ENCODE measurements around the gene CADPS.

The CADPS gene

GRCh38 chr3:62527474-62527873, 347.7 kb downstream of the CADPS start:
- no peaks in the 10 kb centered on the region for H3K4me1 ChIP-seq (ENCODE audit: control insufficient read depth, insufficient read depth, low read length)
- H3K36me3 ChIP-seq (ENCODE audit: control insufficient read depth, insufficient read depth, low read length), result no peaks in the 10 kb centered on the region
- H3K9me3 ChIP-seq (ENCODE audit: control insufficient read depth, low read length), result no peaks in the 10 kb centered on the region
- H3K9ac ChIP-seq (ENCODE audit: low read length), result no peak overlapping the region
- H3K4me3 ChIP-seq (ENCODE audit: low read length), result no peak overlapping the region
- H3K27me3 ChIP-seq (ENCODE audit: control insufficient read depth, insufficient read depth, low read length), result no peaks in the 10 kb centered on the region

DNA sequence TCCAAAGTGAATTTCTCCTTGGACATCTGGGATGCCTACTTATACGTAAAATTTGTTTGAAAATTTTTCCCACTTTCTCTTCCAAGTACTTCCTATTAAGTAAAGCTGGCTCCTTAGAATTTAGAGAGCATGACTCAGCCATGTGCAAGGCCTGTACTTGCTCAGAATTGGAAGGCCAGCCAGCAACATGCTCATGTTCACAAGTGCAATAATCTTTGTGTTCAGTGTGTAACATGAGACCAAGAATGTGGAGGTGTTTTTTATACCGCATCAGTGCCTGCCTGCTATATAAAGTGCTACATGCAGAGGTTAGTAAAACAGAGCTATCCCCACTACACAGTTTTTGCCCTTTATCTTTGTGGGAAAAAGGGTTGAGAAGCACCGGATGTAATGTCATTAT, 349.9 kb downstream of the CADPS start:
- H3K36me3 ChIP-seq (ENCODE audit: control insufficient read depth, insufficient read depth, low read length), result no peaks in the 10 kb centered on the region
- H3K4me1 ChIP-seq (ENCODE audit: control insufficient read depth, insufficient read depth, low read length), result no peaks in the 10 kb centered on the region
- no peak overlapping the region for H3K4me3 ChIP-seq (ENCODE audit: low read length)
- no peaks in the 10 kb centered on the region for H3K9me3 ChIP-seq (ENCODE audit: control insufficient read depth, low read length)
- H3K9ac ChIP-seq (ENCODE audit: low read length), result no peak overlapping the region
- no peaks in the 10 kb centered on the region for H3K27me3 ChIP-seq (ENCODE audit: control insufficient read depth, insufficient read depth, low read length)

- Histone ChIP-seq H3K9ac (ENCODE audit: low read length) (no peak overlapping the region), H3K4me1 (ENCODE audit: control insufficient read depth, insufficient read depth, low read length) (no peaks in the 10 kb centered on the region), H3K9me3 (ENCODE audit: control insufficient read depth, low read length) (no peaks in the 10 kb centered on the region), H3K4me3 (ENCODE audit: low read length) (no peak overlapping the region), H3K36me3 (ENCODE audit: control insufficient read depth, insufficient read depth, low read length) (no peaks in the 10 kb centered on the region), H3K27me3 (ENCODE audit: control insufficient read depth, insufficient read depth, low read length) (no peaks in the 10 kb centered on the region)
Measured at GRCh38 chr3:62523672-62524071, 351.5 kb downstream of the CADPS start.

- Histone ChIP-seq H3K9me3 (ENCODE audit: control insufficient read depth, low read length) (no peaks in the 10 kb centered on the region), H3K27me3 (ENCODE audit: control insufficient read depth, insufficient read depth, low read length) (no peaks in the 10 kb centered on the region), H3K4me3 (ENCODE audit: low read length) (no peak overlapping the region), H3K4me1 (ENCODE audit: control insufficient read depth, insufficient read depth, low read length) (no peaks in the 10 kb centered on the region), H3K9ac (ENCODE audit: low read length) (no peak overlapping the region), H3K36me3 (ENCODE audit: control insufficient read depth, insufficient read depth, low read length) (no peaks in the 10 kb centered on the region)
Measured at GRCh38 chr3:62521464-62522105, 353.6 kb downstream of the CADPS start.

DNA sequence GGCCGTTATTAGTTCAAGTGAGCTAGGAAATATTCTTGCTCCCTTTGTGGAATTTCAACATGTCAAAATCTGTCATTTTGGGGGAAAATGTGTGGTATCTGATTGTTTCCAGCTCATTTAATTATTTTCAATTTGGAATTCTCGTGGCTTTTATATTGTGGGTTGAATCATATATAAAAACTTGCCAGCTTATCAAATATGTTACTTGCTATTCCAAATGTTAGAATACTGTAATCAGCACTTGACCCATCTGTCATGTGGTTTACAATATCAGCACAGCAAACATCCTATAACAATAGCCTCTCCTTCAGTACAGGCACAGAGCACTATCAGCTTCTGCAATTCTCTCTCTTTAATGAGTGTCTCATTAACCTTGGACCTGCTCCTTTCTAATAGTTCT, 371.7 kb downstream of the CADPS start:
- H3K9ac ChIP-seq (ENCODE audit: low read length), result no peak overlapping the region
- no peak overlapping the region for H3K4me3 ChIP-seq (ENCODE audit: low read length)
- no peaks in the 10 kb centered on the region for H3K4me1 ChIP-seq (ENCODE audit: control insufficient read depth, insufficient read depth, low read length)
- H3K9me3 ChIP-seq (ENCODE audit: control insufficient read depth, low read length), result no peaks in the 10 kb centered on the region
- H3K36me3 ChIP-seq (ENCODE audit: control insufficient read depth, insufficient read depth, low read length), result no peaks in the 10 kb centered on the region
- H3K27me3 ChIP-seq (ENCODE audit: control insufficient read depth, insufficient read depth, low read length), result no peaks in the 10 kb centered on the region

DNA sequence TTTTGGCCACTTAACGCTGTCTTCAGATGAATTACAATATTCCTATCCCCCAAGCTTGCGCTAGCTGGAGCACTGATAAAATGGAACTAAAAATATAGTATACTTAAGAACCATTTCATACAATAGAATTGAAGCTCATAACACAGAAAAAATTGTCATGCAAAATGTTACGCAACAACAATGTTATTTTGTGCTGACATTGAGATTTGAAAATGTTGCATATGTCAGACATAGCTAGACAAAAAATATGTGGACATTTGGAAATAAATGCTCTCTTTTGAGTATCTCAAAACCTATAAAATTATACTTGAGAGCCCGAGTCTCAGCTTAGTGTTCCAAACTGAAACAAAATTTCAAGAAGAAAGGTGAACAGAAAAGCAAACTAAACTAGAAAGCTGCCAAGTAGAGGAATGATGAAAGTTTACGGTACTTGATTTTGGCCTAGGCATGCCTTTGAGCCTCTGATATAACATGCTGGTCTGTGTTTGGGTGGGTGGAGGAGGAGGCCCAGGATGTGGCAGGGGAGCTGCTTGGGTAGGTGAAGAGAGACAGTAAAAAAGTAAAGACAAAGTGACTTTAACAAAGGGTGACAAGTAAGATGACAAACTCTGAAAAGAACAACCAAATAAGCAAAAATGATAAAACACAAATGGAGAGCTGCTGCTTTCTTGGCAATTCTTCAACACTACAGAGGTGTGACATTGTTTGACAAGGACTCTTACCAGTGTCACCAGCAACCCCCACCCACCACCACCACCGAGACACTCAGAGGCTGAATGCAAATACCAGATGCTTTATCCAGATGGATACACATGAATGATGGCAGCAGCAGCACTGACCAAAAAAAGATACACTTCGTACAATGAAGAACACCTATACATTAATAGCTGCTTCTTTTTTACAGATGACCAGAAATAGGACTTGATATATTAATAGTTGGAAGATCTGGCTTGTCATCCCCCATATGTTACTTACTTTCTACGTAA, 372.6 kb downstream of the CADPS start:
- no peaks in the 10 kb centered on the region for H3K4me1 ChIP-seq (ENCODE audit: control insufficient read depth, insufficient read depth, low read length)
- no peak overlapping the region for H3K9ac ChIP-seq (ENCODE audit: low read length)
- H3K9me3 ChIP-seq (ENCODE audit: control insufficient read depth, low read length), result no peaks in the 10 kb centered on the region
- no peaks in the 10 kb centered on the region for H3K27me3 ChIP-seq (ENCODE audit: control insufficient read depth, insufficient read depth, low read length)
- no peak overlapping the region for H3K4me3 ChIP-seq (ENCODE audit: low read length)
- no peaks in the 10 kb centered on the region for H3K36me3 ChIP-seq (ENCODE audit: control insufficient read depth, insufficient read depth, low read length)

GRCh38 chr3:62501289-62501668, 373.9 kb downstream of the CADPS start:
- no peaks in the 10 kb centered on the region for H3K4me1 ChIP-seq (ENCODE audit: control insufficient read depth, insufficient read depth, low read length)
- H3K36me3 ChIP-seq (ENCODE audit: control insufficient read depth, insufficient read depth, low read length), result no peaks in the 10 kb centered on the region
- no peak overlapping the region for H3K4me3 ChIP-seq (ENCODE audit: low read length)
- H3K27me3 ChIP-seq (ENCODE audit: control insufficient read depth, insufficient read depth, low read length), result no peaks in the 10 kb centered on the region
- no peaks in the 10 kb centered on the region for H3K9me3 ChIP-seq (ENCODE audit: control insufficient read depth, low read length)
- H3K9ac ChIP-seq (ENCODE audit: low read length), result no peak overlapping the region

GRCh38 chr3:62500556-62501288, 374.5 kb downstream of the CADPS start:
- no peaks in the 10 kb centered on the region for H3K36me3 ChIP-seq (ENCODE audit: control insufficient read depth, insufficient read depth, low read length)
- no peaks in the 10 kb centered on the region for H3K9me3 ChIP-seq (ENCODE audit: control insufficient read depth, low read length)
- no peaks in the 10 kb centered on the region for H3K27me3 ChIP-seq (ENCODE audit: control insufficient read depth, insufficient read depth, low read length)
- H3K9ac ChIP-seq (ENCODE audit: low read length), result no peak overlapping the region
- H3K4me3 ChIP-seq (ENCODE audit: low read length), result no peak overlapping the region
- no peaks in the 10 kb centered on the region for H3K4me1 ChIP-seq (ENCODE audit: control insufficient read depth, insufficient read depth, low read length)

- H3K36me3 ChIP-seq (ENCODE audit: control insufficient read depth, insufficient read depth, low read length), result no peaks in the 10 kb centered on the region
- H3K4me1 ChIP-seq (ENCODE audit: control insufficient read depth, insufficient read depth, low read length), result no peaks in the 10 kb centered on the region
- no peaks in the 10 kb centered on the region for H3K27me3 ChIP-seq (ENCODE audit: control insufficient read depth, insufficient read depth, low read length)
- no peak overlapping the region for H3K9ac ChIP-seq (ENCODE audit: low read length)
- H3K9me3 ChIP-seq (ENCODE audit: control insufficient read depth, low read length), result no peaks in the 10 kb centered on the region
- H3K4me3 ChIP-seq (ENCODE audit: low read length), result no peak overlapping the region
Measured at GRCh38 chr3:62497156-62497555, 378.1 kb downstream of the CADPS start.

DNA sequence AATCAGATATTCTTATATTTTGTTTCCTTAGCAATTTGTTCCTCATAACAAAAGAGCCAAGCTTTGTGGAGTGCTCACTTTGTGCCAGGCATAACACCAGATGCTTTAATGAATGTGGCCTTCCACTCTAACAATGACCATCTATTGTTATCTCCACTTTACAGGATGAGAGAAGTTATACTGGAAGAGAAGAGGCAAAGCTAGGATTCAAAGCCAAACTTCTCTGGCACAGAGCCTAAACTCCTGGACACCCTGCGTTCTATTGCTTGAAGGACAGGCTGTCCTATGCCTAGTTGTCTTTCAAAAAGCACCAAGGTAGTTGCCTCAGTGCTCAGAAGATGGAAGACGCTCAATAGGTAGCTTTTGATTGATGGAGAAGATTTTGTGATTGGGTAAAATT, 378.7 kb downstream of the CADPS start:
- H3K9ac ChIP-seq (ENCODE audit: low read length), result no peak overlapping the region

DNA sequence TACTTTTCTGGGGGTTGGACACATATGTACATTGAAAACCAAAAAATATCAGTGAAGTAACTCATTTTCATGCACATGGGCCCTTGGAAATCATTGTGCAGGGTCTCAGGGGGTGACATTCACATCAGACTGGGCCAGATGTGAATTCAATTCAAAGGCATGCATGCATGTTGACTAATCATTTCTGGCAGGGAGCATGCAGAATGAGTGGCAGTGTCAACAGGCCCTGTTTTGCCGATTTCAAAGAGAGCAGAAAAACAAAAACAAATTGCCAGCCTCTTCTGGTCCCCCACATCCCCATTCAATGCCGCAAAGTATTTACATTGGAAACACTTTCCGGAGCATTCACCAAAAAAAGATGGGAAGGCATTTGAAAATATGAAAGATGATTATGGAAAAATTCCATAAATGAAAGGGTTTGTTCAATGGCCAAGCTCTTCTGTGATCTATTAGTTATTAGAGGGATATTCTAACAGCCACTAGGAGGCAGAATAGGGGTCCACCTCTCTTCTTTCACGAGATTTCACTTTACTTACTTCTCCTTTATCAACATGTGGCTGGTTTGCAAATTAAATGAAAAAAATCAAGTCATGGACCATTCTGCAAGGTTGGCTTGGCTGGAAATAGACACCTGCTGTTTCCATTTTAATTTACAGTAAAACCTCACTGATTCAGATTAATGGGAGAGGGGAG, 382.0 kb downstream of the CADPS start:
- H3K27me3 ChIP-seq (ENCODE audit: control insufficient read depth, insufficient read depth, low read length), result no peaks in the 10 kb centered on the region
- no peaks in the 10 kb centered on the region for H3K9me3 ChIP-seq (ENCODE audit: control insufficient read depth, low read length)
- no peaks in the 10 kb centered on the region for H3K4me1 ChIP-seq (ENCODE audit: control insufficient read depth, insufficient read depth, low read length)
- no peaks in the 10 kb centered on the region for H3K36me3 ChIP-seq (ENCODE audit: control insufficient read depth, insufficient read depth, low read length)
- H3K9ac ChIP-seq (ENCODE audit: low read length), result no peak overlapping the region
- no peak overlapping the region for H3K4me3 ChIP-seq (ENCODE audit: low read length)

More for the DNA sequence above, 378.7 kb downstream of the CADPS start:
- Histone ChIP-seq H3K4me3 (ENCODE audit: low read length) (no peak overlapping the region), H3K4me1 (ENCODE audit: control insufficient read depth, insufficient read depth, low read length) (no peaks in the 10 kb centered on the region), H3K9me3 (ENCODE audit: control insufficient read depth, low read length) (no peaks in the 10 kb centered on the region), H3K27me3 (ENCODE audit: control insufficient read depth, insufficient read depth, low read length) (no peaks in the 10 kb centered on the region), H3K36me3 (ENCODE audit: control insufficient read depth, insufficient read depth, low read length) (no peaks in the 10 kb centered on the region)

Measured in mucosa of stomach (tissue), 1 donor.